ENCODE measurements around the gene MSGN1.

Gene MSGN1

DNA sequence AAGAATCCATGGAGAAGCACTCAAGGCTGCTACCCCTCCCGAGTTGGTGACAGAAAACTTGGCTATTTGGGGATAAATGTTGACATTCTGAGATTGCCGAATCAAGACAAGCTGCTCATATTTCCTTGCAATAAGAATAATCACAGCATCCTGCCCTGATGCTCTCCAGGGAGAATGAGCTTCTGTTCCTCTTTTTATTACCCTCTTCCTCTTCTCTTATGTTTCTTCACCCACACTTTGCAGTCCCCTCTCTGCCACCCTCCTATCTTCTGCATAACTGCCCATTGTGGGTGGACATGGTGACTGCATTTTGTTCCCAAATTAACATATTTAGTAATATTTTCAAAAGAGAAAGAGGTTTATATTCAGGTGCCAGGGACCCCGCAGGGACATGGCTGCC, 11.9 kb upstream of the MSGN1 start:
- POLR2A ChIA-PET: no interaction called here
- Histone ChIP-seq H3K27ac (ENCODE audit: extremely low read depth, low read depth, low read length) (no peak overlapping the region), H3K36me3 (ENCODE audit: control insufficient read depth in 2 of 2, insufficient read depth in 1 of 2, low read length in 2 of 2) (no peaks in the 10 kb centered on the region), H3K4me1 (ENCODE audit: control insufficient read depth, insufficient read depth, low read length) (peaks cover 6% of the 10 kb centered on the region), H3K4me3 (ENCODE audit: low read depth, low read length) (no peak overlapping the region), H3K9me3 (ENCODE audit: control insufficient read depth, insufficient read depth, low read depth, low read length) (no peaks in the 10 kb centered on the region)
- TF ChIP-seq ZBTB20 (tag by site-specific recombination; IDR thresholded peaks at IDR 0.05) (peak; percentile 34; the same call in 1 of the 2 replicates), ZBTB8A (tag by site-specific recombination; IDR thresholded peaks at IDR 0.05) (no peak)
- CTCF ChIA-PET: no interaction called here

DNA sequence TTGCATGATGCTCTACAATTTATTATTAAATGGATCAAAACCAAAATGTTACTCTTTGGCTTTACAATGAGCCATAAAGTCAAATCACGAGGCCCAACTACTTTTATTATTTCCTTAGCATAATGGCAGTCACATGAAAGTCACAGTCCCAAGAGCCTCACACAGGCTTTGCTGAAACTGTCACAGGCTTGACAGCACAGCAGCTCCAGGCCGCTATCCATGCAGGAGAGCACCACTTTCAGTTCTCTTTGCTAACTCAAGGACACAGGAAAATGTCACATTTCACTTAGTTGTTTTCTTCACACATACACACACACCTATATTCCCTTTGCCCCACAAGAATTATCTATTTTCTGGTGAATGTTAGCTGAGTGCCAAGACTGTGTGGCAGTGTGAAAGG, 11.1 kb upstream of the MSGN1 start:
- POLR2A ChIA-PET: no interaction called here
- no peaks in the 10 kb centered on the region for H3K9me3 ChIP-seq (ENCODE audit: control insufficient read depth, insufficient read depth, low read depth, low read length)
- peaks cover 6% of the 10 kb centered on the region for H3K4me1 ChIP-seq (ENCODE audit: control insufficient read depth, insufficient read depth, low read length)
- no peak overlapping the region for H3K27ac ChIP-seq (ENCODE audit: extremely low read depth, low read depth, low read length)
- TF ChIP-seq, protein P1, sequence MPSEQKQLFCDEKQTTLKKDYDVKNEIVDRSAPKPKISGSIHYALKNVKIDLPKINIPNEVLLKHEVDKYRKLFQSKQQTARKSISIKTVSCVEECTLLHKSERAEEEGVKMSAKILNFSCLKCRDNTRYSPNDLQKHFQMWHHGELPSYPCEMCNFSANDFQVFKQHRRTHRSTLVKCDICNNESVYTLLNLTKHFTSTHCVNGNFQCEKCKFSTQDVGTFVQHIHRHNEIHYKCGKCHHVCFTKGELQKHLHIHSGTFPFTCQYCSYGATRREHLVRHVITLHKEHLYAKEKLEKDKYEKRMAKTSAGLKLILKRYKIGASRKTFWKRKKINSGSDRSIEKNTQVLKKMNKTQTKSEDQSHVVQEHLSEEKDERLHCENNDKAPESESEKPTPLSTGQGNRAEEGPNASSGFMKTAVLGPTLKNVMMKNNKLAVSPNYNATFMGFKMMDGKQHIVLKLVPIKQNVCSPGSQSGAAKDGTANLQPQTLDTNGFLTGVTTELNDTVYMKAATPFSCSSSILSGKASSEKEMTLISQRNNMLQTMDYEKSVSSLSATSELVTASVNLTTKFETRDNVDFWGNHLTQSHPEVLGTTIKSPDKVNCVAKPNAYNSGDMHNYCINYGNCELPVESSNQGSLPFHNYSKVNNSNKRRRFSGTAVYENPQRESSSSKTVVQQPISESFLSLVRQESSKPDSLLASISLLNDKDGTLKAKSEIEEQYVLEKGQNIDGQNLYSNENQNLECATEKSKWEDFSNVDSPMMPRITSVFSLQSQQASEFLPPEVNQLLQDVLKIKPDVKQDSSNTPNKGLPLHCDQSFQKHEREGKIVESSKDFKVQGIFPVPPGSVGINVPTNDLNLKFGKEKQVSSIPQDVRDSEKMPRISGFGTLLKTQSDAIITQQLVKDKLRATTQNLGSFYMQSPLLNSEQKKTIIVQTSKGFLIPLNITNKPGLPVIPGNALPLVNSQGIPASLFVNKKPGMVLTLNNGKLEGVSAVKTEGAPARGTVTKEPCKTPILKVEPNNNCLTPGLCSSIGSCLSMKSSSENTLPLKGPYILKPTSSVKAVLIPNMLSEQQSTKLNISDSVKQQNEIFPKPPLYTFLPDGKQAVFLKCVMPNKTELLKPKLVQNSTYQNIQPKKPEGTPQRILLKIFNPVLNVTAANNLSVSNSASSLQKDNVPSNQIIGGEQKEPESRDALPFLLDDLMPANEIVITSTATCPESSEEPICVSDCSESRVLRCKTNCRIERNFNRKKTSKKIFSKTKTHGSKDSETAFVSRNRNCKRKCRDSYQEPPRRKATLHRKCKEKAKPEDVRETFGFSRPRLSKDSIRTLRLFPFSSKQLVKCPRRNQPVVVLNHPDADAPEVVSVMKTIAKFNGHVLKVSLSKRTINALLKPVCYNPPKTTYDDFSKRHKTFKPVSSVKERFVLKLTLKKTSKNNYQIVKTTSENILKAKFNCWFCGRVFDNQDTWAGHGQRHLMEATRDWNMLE (tag by site-specific recombination; conservative IDR thresholded peaks at IDR 0.05; ENCODE audit: low read depth): no peak
- TF ChIP-seq, protein P2, sequence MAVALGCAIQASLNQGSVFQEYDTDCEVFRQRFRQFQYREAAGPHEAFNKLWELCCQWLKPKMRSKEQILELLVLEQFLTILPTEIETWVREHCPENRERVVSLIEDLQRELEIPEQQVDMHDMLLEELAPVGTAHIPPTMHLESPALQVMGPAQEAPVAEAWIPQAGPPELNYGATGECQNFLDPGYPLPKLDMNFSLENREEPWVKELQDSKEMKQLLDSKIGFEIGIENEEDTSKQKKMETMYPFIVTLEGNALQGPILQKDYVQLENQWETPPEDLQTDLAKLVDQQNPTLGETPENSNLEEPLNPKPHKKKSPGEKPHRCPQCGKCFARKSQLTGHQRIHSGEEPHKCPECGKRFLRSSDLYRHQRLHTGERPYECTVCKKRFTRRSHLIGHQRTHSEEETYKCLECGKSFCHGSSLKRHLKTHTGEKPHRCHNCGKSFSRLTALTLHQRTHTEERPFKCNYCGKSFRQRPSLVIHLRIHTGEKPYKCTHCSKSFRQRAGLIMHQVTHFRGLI (tag by site-specific recombination; IDR thresholded peaks at IDR 0.05): no peak
- TF ChIP-seq ZNF335 (tag by site-specific recombination; conservative IDR thresholded peaks at IDR 0.05) (no peak), ZNF76 (tag by site-specific recombination; IDR thresholded peaks at IDR 0.05; ENCODE audit: borderline replicate concordance, low read depth) (no peak), ZNF211 (tag by site-specific recombination; IDR thresholded peaks at IDR 0.05; ENCODE audit: low read depth) (no peak), ZNF202 (tag by site-specific recombination; IDR thresholded peaks at IDR 0.05; ENCODE audit: borderline replicate concordance) (no peak), ZNF610 (tag by site-specific recombination; IDR thresholded peaks at IDR 0.05; ENCODE audit: borderline replicate concordance) (no peak), SCRT2 (tag by site-specific recombination; IDR thresholded peaks at IDR 0.05) (no peak), ZNF629 (tag by site-specific recombination; IDR thresholded peaks at IDR 0.05) (no peak), GLIS1 (tag by site-specific recombination; IDR thresholded peaks at IDR 0.05) (no peak), IKZF3 (tag by site-specific recombination; IDR thresholded peaks at IDR 0.05) (no peak), SP2 (tag by site-specific recombination; IDR thresholded peaks at IDR 0.05) (no peak), ZNF146 (tag by site-specific recombination; IDR thresholded peaks at IDR 0.05) (no peak), ZNF561 (tag by site-specific recombination; IDR thresholded peaks at IDR 0.05; ENCODE audit: borderline replicate concordance) (no peak)
- TF ChIP-seq, protein P3, sequence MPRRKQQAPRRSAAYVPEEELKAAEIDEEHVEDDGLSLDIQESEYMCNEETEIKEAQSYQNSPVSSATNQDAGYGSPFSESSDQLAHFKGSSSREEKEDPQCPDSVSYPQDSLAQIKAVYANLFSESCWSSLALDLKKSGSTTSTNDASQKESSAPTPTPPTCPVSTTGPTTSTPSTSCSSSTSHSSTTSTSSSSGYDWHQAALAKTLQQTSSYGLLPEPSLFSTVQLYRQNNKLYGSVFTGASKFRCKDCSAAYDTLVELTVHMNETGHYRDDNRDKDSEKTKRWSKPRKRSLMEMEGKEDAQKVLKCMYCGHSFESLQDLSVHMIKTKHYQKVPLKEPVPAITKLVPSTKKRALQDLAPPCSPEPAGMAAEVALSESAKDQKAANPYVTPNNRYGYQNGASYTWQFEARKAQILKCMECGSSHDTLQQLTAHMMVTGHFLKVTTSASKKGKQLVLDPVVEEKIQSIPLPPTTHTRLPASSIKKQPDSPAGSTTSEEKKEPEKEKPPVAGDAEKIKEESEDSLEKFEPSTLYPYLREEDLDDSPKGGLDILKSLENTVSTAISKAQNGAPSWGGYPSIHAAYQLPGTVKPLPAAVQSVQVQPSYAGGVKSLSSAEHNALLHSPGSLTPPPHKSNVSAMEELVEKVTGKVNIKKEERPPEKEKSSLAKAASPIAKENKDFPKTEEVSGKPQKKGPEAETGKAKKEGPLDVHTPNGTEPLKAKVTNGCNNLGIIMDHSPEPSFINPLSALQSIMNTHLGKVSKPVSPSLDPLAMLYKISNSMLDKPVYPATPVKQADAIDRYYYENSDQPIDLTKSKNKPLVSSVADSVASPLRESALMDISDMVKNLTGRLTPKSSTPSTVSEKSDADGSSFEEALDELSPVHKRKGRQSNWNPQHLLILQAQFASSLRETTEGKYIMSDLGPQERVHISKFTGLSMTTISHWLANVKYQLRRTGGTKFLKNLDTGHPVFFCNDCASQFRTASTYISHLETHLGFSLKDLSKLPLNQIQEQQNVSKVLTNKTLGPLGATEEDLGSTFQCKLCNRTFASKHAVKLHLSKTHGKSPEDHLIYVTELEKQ (tag by site-specific recombination; IDR thresholded peaks at IDR 0.05; ENCODE audit: borderline replicate concordance): no peak
- TF ChIP-seq, protein P4, sequence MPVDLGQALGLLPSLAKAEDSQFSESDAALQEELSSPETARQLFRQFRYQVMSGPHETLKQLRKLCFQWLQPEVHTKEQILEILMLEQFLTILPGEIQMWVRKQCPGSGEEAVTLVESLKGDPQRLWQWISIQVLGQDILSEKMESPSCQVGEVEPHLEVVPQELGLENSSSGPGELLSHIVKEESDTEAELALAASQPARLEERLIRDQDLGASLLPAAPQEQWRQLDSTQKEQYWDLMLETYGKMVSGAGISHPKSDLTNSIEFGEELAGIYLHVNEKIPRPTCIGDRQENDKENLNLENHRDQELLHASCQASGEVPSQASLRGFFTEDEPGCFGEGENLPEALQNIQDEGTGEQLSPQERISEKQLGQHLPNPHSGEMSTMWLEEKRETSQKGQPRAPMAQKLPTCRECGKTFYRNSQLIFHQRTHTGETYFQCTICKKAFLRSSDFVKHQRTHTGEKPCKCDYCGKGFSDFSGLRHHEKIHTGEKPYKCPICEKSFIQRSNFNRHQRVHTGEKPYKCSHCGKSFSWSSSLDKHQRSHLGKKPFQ (tag by site-specific recombination; IDR thresholded peaks at IDR 0.05): no peak
- TF ChIP-seq, protein P5, sequence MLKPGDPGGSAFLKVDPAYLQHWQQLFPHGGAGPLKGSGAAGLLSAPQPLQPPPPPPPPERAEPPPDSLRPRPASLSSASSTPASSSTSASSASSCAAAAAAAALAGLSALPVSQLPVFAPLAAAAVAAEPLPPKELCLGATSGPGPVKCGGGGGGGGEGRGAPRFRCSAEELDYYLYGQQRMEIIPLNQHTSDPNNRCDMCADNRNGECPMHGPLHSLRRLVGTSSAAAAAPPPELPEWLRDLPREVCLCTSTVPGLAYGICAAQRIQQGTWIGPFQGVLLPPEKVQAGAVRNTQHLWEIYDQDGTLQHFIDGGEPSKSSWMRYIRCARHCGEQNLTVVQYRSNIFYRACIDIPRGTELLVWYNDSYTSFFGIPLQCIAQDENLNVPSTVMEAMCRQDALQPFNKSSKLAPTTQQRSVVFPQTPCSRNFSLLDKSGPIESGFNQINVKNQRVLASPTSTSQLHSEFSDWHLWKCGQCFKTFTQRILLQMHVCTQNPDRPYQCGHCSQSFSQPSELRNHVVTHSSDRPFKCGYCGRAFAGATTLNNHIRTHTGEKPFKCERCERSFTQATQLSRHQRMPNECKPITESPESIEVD (tag by site-specific recombination; IDR thresholded peaks at IDR 0.05): no peak
- no peaks in the 10 kb centered on the region for H3K36me3 ChIP-seq (ENCODE audit: control insufficient read depth in 2 of 2, insufficient read depth in 1 of 2, low read length in 2 of 2)
- CTCF ChIA-PET: interaction anchor here (0.5 kb wide), 1 partner anchor 32 kb away, joined by 5 read pairs; no protein-coding TSS in a partner anchor
- no peak overlapping the region for H3K4me3 ChIP-seq (ENCODE audit: low read depth, low read length)

Measured in HEK293 (cell line).